Epithelial cell of proximal tubule (primary cell): ENCODE data around the gene METTL24. TPM values are rescaled to one million over a fixed set of nuclear protein-coding genes. Genes with fewer than 3 reads are reported as not detected.
"Not testable (repeated sequence)": the region's sequence is repeated elsewhere in the genome, so short reads cannot be mapped to it uniquely, and the experiment has no call there.

Source experiments
- DNase-seq: peaks from one replicate; pipeline ENCODE4 v3.0.0-alpha.2; 2011; ENCODE audit warnings: low read depth
- H3K4me3 ChIP-seq: 2 replicates; pipeline ENCODE4 v1.5.1; 2011; ENCODE audit warnings: low read depth, mild to moderate bottlenecking, low read length
- total RNA-seq: library from RNA; depleted of rRNA; stranded (reverse); fragments of >200 nt; gene quantifications from 2 replicates; pipeline ENCODE4 v1.2.3, GENCODE V29; 2015
- TF ChIP-seq, protein P1 (sequence below): conservative IDR thresholded peaks from 2 replicates; pipeline ENCODE4 v1.5.1; 2012; ENCODE audit warnings: low read depth, mild to moderate bottlenecking, low read length

Gene METTL24
- total RNA-seq, 1 donor from 2014 or later, result 0.69 TPM

DNA sequence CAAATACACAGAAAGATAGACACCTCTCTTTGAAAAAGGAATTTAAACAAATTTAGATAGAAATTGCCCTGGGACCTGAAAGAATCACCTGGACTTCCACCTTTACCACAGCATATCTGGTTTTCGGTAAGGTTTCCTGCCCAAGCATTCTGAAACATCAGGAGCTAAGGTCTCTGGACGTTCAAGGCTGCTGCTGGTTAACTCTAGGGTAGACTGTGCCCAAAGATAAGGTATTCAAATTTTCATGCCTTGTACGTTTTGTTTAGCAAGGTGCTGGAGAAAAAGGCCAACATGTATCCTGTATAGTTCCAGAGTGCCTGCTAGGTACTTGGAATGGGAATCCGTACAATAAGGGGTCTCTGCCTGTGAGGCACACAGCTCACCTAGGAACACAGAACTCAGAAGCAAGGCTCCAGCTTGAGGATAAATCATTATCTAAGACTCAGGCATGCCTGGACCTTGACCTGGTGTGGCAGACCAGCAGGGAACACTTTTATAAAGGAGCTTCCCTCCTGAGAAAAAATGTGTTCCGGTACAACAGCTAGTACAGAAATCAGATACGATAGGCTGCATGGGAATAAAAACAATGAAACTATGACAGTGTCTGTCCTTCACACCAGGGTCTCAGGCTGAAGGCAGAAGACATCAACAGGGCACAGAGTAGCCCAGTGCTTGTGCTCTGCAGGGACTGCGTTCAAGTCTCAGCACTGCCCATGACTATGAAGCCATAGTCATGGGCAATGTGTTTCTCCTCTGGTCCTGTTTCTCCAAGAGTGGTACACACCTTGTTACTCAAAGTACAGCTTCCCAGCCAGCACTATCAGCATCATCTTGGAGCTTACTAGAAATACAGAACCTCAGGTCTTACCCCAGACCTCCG is 70.4 kb downstream of the METTL24 start:
- no peak for DNase-seq
- TF ChIP-seq, protein P1, sequence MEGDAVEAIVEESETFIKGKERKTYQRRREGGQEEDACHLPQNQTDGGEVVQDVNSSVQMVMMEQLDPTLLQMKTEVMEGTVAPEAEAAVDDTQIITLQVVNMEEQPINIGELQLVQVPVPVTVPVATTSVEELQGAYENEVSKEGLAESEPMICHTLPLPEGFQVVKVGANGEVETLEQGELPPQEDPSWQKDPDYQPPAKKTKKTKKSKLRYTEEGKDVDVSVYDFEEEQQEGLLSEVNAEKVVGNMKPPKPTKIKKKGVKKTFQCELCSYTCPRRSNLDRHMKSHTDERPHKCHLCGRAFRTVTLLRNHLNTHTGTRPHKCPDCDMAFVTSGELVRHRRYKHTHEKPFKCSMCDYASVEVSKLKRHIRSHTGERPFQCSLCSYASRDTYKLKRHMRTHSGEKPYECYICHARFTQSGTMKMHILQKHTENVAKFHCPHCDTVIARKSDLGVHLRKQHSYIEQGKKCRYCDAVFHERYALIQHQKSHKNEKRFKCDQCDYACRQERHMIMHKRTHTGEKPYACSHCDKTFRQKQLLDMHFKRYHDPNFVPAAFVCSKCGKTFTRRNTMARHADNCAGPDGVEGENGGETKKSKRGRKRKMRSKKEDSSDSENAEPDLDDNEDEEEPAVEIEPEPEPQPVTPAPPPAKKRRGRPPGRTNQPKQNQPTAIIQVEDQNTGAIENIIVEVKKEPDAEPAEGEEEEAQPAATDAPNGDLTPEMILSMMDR, result no peak
- H3K4me3 ChIP-seq, result no peak overlapping the region

DNA sequence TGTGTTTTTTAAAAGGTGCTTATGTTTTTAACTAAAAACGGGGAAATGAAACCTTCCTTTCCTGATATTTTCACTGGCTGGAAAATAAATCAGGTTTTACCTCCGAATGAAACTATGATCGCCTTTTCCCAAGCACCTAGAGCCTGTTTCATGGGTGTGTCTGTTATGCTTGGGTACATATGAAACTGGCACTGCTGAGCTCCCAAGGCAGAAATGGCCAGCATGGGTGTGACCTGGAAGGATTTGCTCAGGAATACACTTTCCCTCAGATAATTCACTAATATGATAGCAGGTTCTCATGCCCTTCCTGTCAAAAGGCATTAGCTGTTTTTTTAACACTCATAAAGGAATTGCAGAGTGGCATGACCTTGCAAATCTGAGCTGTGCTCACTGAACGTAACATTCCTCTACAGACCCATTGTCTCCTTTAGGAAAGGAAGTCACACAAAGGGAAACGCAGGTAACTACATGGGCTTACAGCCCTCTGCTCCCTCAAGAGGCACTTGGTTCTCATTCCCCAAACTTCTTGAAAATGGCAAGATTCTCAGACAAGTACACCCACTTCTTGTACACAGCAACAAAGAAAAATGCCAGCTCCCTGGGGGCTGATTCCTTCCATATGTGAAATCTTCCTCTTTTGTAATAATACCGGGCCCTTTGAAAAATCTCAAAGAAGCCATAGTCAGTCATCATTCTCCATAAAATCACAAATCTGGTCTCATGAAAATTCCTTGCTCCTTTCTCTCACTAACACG is 72.7 kb downstream of the METTL24 start:
- DNase-seq, result no peak
- H3K4me3 ChIP-seq, result no peak overlapping the region
- TF ChIP-seq, protein P1, result no peak

DNA sequence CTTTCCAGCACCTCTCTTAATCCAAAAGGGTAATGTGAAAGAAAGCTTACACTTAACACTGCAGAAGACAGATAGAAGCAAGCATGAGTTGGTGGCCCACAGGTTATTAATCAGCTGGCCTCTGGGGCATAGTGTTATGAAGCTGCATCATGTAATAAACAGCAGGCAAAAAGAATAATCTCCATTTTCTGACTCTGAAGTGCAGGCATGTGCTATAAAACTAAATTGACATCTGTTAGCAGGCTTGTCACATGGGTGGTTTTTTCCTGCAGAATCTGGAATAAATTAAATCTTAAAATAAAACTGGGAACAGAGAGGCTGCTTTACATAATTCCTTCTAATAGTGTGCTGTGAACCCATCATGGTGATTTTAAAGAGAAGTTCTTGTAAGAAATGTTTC is 73.3 kb downstream of the METTL24 start:
- DNase-seq, result no peak
- TF ChIP-seq, protein P1, result no peak
- H3K4me3 ChIP-seq, result no peak overlapping the region

DNA sequence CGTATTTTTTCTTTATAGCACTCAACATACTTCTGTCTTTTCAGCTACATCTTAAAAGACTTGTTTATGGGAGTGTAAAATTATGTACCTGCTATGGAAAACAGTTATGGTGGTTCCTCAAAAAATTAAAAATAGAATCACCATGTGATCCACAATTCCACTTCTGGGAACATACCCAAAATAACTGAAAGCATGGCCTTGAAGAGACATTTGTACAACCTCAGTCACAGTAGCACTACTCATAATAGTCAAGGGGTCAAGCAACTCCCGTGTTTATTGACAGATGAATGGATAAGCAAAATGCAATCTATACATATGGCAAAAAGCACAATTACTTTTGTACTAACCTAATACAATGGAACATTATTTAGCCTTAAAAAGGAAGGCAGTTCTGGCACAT is 74.5 kb downstream of the METTL24 start:
- no peak overlapping the region for H3K4me3 ChIP-seq
- no peak for DNase-seq
- TF ChIP-seq, protein P1, result no peak

DNA sequence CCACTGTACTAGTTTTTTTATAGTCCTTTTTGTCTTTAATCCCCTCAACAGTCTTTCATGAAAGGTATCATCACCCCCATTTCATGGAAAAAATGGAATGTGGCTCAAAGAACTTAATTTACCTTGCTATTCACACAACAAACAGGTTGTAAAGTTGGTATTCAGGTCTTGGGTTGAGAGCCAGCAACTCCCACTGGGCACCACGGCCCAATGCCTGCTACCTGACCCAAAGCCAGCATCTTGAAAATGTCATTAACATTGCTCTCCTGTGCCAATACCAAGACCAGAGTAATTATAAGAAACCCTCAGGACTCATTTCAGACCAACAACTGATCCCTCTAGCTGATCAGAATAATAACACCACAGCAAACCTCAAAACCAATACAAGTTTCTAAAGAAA is 75.7 kb downstream of the METTL24 start:
- no peak for DNase-seq
- no peak overlapping the region for H3K4me3 ChIP-seq
- TF ChIP-seq, protein P1, result no peak

DNA sequence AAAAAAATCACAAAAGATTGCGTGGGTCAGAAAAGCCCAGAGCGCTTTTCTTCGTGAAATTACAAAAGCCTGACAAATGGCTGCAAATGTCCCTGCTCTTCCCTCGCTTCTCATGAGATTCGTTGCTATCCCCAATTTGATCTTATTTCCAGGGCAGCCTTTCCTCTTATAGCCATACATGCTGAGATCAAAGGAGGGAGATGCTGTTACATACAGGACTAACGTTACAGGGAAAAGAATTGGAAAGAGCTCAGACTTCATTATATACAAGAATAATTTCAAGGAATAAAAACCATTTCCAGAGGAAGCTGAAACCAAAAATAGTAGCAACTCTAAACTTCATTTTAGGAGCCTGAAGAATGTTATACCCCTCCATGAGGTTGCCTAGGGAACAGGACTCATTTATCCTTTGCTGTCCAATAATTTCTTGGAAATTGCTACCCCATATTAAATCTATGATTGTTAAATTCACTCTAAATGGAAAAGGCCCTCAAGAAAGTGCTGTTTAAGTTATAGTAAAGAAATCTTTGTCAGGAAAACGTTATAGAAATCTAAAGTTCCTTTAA is 81.0 kb downstream of the METTL24 start:
- H3K4me3 ChIP-seq, result no peak overlapping the region
- no peak for DNase-seq
- TF ChIP-seq, protein P1, result no peak

DNA sequence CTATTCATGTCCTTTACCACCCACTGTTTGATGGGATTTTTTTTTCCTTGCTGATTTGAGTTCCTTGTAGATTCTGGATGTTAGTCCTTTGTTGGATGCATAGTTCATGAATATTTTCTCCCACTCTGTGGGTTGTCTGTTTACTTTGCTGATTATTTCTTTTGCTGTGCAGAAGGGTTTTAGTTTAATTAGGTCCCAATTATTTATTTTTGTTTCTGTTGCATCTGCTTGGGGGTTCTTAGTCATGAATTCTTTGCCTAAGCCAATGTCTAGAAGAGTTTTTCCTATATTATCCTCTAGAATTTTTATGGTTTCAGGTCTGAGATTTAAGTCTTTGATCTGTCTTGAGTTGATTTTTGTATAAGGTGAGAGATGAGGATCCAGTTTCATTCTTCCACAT is 85.4 kb downstream of the METTL24 start:
- not testable (repeated sequence) for H3K4me3 ChIP-seq, DNase-seq
